SK-N-SH (cell line): ENCODE results near the gene USB1. TPM values are rescaled to one million over a fixed set of nuclear protein-coding genes. Genes with fewer than 3 reads are reported as not detected.

Source experiments
- CTCF ChIA-PET: fragments of 300-600, 350-600 bp; formaldehyde crosslinking; extraction: SDS; loops from one replicate; lab custom pipeline; 2021; lab: Yijun Ruan, JAX
- POLR2A ChIA-PET: fragments of 350-600 bp; sonication (Branson Sonifier 250); formaldehyde crosslinking; extraction: SDS; loops from one replicate; lab custom pipeline; 2020; ENCODE audit warnings: antibody characterized with exemption, inconsistent platforms; lab: Yijun Ruan, JAX
- DNase-seq: peaks from one replicate; pipeline ENCODE4 v3.0.0; 2012
- H2AFZ ChIP-seq: fragments of 200-600 bp; sonication (generic); 2 replicates; pipeline ENCODE4 v1.8.1; 2016; ENCODE audit warnings: antibody characterized with exemption, mild to moderate bottlenecking, low read depth
- H3F3A ChIP-seq: fragments of 200-600 bp; sonication (generic); replicated peaks from 2 replicates; pipeline ENCODE3; 2016; ENCODE audit warnings: antibody characterized with exemption, mild to moderate bottlenecking; ENCODE audit not compliant: insufficient read depth
- H3K27ac ChIP-seq, 2 experiments: fragments of 200-500 bp in 1 of 2; fragments of 200-600 bp in 1 of 2; sonication (Bioruptor generic) in 1 of 2; sonication (generic), shearing (Covaris generic) in 1 of 2; 2 replicates each; pipeline versions ENCODE4 v1.5.1 to v1.6.1; 2014 to 2016; ENCODE audit warnings: low read depth in 2 of 2, inconsistent platforms in 1 of 2, low read length in 1 of 2, mild to moderate bottlenecking in 1 of 2, mixed read lengths in 1 of 2
- H3K27me3 ChIP-seq: fragments of 200-600 bp; sonication (generic), shearing (Covaris generic); 2 replicates; pipeline ENCODE4 v1.6.1; 2016; ENCODE audit warnings: mixed run types; ENCODE audit not compliant: insufficient read depth
- H3K36me3 ChIP-seq, 2 experiments: fragments of 200-500 bp in 1 of 2; fragments of 200-600 bp in 1 of 2; sonication (Bioruptor generic) in 1 of 2; sonication (generic) in 1 of 2; replicated peaks in 1 of 2; 2 replicates each; pipeline versions ENCODE3 to v1.5.1; 2014 to 2016; ENCODE audit warnings: low read length in 1 of 2, mild to moderate bottlenecking in 1 of 2; ENCODE audit not compliant: insufficient read depth in 2 of 2, control insufficient read depth in 1 of 2
- H3K4me1 ChIP-seq, 2 experiments: fragments of 200-500 bp in 1 of 2; fragments of 200-600 bp in 1 of 2; sonication (Bioruptor generic) in 1 of 2; sonication (generic), shearing (Covaris generic) in 1 of 2; 2 replicates each; pipeline versions ENCODE4 v1.5.1 to v1.6.1; 2014 to 2016; ENCODE audit warnings: low read depth in 1 of 2, low read length in 1 of 2, mixed run types in 1 of 2; ENCODE audit not compliant: insufficient read depth in 2 of 2, control insufficient read depth in 1 of 2
- H3K4me2 ChIP-seq: fragments of 200-600 bp; sonication (generic), shearing (Covaris generic); 2 replicates; pipeline ENCODE4 v1.6.1; 2017; ENCODE audit warnings: mixed run types
- H3K4me3 ChIP-seq, 2 experiments: fragments of 200-500 bp in 1 of 2; fragments of 200-600 bp in 1 of 2; sonication (Bioruptor generic) in 1 of 2; sonication (generic), shearing (Covaris generic) in 1 of 2; 2 replicates each; pipeline versions ENCODE4 v1.5.1 to v1.8.1; 2014 to 2016; ENCODE audit warnings: low read depth in 2 of 2, inconsistent platforms in 1 of 2, low read length in 1 of 2, mild to moderate bottlenecking in 1 of 2, mixed read lengths in 1 of 2, moderate library complexity in 1 of 2
- H3K79me2 ChIP-seq: fragments of 200-600 bp; sonication (generic); 2 replicates; pipeline ENCODE4 v1.8.1; 2017; ENCODE audit warnings: mild to moderate bottlenecking; ENCODE audit not compliant: insufficient read depth
- H3K9ac ChIP-seq: fragments of 200-600 bp; sonication (generic); 2 replicates; pipeline ENCODE4 v1.6.1; 2017; ENCODE audit warnings: mixed run types
- H3K9me2 ChIP-seq: fragments of 200-600 bp; sonication (generic); 2 replicates; pipeline ENCODE4 v1.6.1; 2017; ENCODE audit warnings: mixed run types
- H3K9me3 ChIP-seq: fragments of 200-600 bp; sonication (generic); 2 replicates; pipeline ENCODE4 v1.6.1; 2017; ENCODE audit warnings: mixed run types, mild to moderate bottlenecking, moderate library complexity
- H4K20me1 ChIP-seq: fragments of 200-600 bp; sonication (generic); 2 replicates; pipeline ENCODE4 v1.6.1; 2017; ENCODE audit warnings: mild to moderate bottlenecking, mixed run types; ENCODE audit not compliant: insufficient read depth
- CHD2 ChIP-seq: fragments of 150-350 bp; IDR thresholded peaks from 2 replicates; pipeline ENCODE4 v1.6.1; 2018; ENCODE audit warnings: low read length; ENCODE audit not compliant: partially characterized antibody
- EZH2phosphoT487 ChIP-seq: fragments of 200-600 bp; sonication (generic); IDR thresholded peaks from 2 replicates; pipeline ENCODE4 v1.6.1; 2017; ENCODE audit warnings: low read depth, mixed run types, mild to moderate bottlenecking, antibody characterized with exemption, moderate library complexity, borderline replicate concordance
- FOSL2 ChIP-seq: IDR thresholded peaks from 2 replicates; pipeline ENCODE4 v1.4.0; 2012; ENCODE audit warnings: low read depth, mild to moderate bottlenecking, moderate library complexity, borderline replicate concordance
- FOXM1 ChIP-seq: IDR thresholded peaks from 2 replicates; pipeline ENCODE4 v1.4.0; 2012; ENCODE audit warnings: low read depth, mild to moderate bottlenecking
- MAX ChIP-seq: IDR thresholded peaks from 2 replicates; pipeline ENCODE4 v1.4.0; 2012; ENCODE audit warnings: low read depth
- MEF2A ChIP-seq: IDR thresholded peaks from 2 replicates; pipeline ENCODE4 v1.4.0; 2012; ENCODE audit warnings: low read depth, borderline replicate concordance
- NRF1 ChIP-seq: IDR thresholded peaks from 2 replicates; pipeline ENCODE4 v1.6.1; 2012; ENCODE audit warnings: low read depth, mild to moderate bottlenecking, low read length
- SIN3A ChIP-seq: IDR thresholded peaks from 2 replicates; pipeline ENCODE4 v1.6.1; 2012; ENCODE audit warnings: low read depth, mild to moderate bottlenecking, low read length, moderate library complexity, borderline replicate concordance
- TAF1 ChIP-seq: IDR thresholded peaks from 2 replicates; pipeline ENCODE4 v1.6.1; 2012; ENCODE audit warnings: low read depth, mild to moderate bottlenecking, low read length, moderate library complexity, borderline replicate concordance
- TEAD4 ChIP-seq: IDR thresholded peaks from 2 replicates; pipeline ENCODE4 v1.4.0; 2012; ENCODE audit warnings: mild to moderate bottlenecking, borderline replicate concordance; ENCODE audit not compliant: insufficient read depth
- USF2 ChIP-seq: fragments of 150-350 bp; IDR thresholded peaks from 2 replicates; pipeline ENCODE4 v1.6.1; 2017; ENCODE audit warnings: antibody characterized with exemption, low read length, low read depth, borderline replicate concordance
- YY1 ChIP-seq: IDR thresholded peaks from 2 replicates; pipeline ENCODE4 v1.4.0; 2012; ENCODE audit warnings: low read depth, mild to moderate bottlenecking
- WGBS: methylation state at CpG from one replicate; pipeline ENCODE4 v1.1.6; 2017; ENCODE audit warnings: low lambda C conversion rate; 5-methylcytosine and 5-hydroxymethylcytosine counted together
- polyA plus RNA-seq, 3 experiments: library from polyadenylated mRNA; depleted of rRNA; stranded (reverse); fragments of >200 nt; gene quantifications; 2 replicates each; pipeline ENCODE4 v1.2.3, GENCODE V29; 2012
- TF ChIP-seq, protein P1 (sequence below): fragments of 200-600 bp; sonication (generic); IDR thresholded peaks from 2 replicates; pipeline ENCODE4 v1.6.1; 2017; ENCODE audit warnings: antibody characterized with exemption, mild to moderate bottlenecking, moderate library complexity
- TF ChIP-seq, protein P2 (sequence below): IDR thresholded peaks from 2 replicates; pipeline ENCODE4; 2012

The USB1 gene
- polyA plus RNA-seq, 1 of the 3 experiments (the other 2 are of a cell fraction) = 94.1 TPM

DNA sequence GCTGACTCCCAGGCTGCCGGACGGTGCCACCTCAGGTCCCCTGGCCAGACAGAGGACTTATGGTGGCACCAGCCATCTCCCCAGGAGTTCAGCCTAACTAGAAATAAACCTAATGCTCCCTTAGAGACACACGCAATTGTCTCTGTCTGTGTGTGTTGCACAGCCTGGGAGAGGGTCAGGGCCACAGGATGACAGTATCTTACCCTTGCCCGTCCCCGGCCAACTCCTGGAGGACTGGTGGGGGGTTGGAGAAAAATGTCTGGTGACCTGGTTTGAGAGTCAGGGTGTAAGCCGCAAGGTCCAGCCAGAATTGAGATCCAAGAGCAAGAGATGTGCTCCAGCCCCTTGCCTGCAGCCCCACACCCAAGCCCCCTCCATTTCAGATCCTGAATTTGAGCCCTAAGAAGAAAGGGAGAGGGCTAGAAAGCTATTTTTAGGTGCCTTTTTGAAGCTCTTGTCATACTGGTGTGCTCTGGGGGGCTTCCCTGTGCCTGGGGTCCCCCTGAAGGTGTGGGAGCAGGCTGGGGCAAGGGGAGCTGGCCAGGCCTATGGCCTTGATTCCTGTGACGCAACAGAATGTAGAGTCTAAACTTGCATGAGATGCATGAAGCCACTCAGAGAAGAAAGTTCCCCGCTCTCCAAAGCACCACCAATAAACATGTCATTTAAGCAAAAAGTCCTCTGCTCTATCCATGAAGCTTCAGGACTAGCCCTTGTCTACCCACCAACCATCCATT lies 13.6 kb upstream of the USB1 start (continued):
- TF ChIP-seq, protein P1, sequence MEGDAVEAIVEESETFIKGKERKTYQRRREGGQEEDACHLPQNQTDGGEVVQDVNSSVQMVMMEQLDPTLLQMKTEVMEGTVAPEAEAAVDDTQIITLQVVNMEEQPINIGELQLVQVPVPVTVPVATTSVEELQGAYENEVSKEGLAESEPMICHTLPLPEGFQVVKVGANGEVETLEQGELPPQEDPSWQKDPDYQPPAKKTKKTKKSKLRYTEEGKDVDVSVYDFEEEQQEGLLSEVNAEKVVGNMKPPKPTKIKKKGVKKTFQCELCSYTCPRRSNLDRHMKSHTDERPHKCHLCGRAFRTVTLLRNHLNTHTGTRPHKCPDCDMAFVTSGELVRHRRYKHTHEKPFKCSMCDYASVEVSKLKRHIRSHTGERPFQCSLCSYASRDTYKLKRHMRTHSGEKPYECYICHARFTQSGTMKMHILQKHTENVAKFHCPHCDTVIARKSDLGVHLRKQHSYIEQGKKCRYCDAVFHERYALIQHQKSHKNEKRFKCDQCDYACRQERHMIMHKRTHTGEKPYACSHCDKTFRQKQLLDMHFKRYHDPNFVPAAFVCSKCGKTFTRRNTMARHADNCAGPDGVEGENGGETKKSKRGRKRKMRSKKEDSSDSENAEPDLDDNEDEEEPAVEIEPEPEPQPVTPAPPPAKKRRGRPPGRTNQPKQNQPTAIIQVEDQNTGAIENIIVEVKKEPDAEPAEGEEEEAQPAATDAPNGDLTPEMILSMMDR = no peak
- TF ChIP-seq CHD2 (no peak), TEAD4 (no peak), MAX (no peak), SIN3A (no peak), MEF2A (no peak), YY1 (no peak), EZH2phosphoT487 (no peak)
- TF ChIP-seq, protein P2, sequence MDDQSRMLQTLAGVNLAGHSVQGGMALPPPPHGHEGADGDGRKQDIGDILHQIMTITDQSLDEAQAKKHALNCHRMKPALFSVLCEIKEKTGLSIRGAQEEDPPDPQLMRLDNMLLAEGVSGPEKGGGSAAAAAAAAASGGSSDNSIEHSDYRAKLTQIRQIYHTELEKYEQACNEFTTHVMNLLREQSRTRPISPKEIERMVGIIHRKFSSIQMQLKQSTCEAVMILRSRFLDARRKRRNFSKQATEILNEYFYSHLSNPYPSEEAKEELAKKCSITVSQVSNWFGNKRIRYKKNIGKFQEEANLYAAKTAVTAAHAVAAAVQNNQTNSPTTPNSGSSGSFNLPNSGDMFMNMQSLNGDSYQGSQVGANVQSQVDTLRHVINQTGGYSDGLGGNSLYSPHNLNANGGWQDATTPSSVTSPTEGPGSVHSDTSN = no peak

GRCh38 chr16:57988929-57989328 lies 12.3 kb upstream of the USB1 start:
- no peaks in the 10 kb centered on the region for H3F3A ChIP-seq
- H3K4me1 ChIP-seq = peaks cover 0 to 16% of the 10 kb centered on the region in 2 experiments; a peak in 1 of 4 replicates
- no peak overlapping the region for H3K9ac ChIP-seq
- ChIA-PET CTCF (interaction anchor here (1.2 to 3.3 kb wide), 4 partner anchors 11 to 132 kb away, joined by 4 to 18 read pairs (median 6); partner anchors contain the start of genes USB1 and ZNF319), POLR2A (no interaction called here)
- no peak overlapping the region for H3K4me2 ChIP-seq
- no peaks in the 10 kb centered on the region for H3K79me2 ChIP-seq
- WGBS = no CpG with 5 or more reads among the region's 1 CpG
- H3K36me3 ChIP-seq = no peaks in the 10 kb centered on the region
- no peak overlapping the region for H2AFZ ChIP-seq
- TF ChIP-seq NRF1 = no peak
- no peak for TF ChIP-seq FOXM1
- no peak for TF ChIP-seq FOSL2
- TF ChIP-seq USF2 = no peak
- no peak for TF ChIP-seq TAF1
- no peak overlapping the region; a peak in 1 of 4 replicates for H3K27ac ChIP-seq
- no peaks in the 10 kb centered on the region for H3K9me2 ChIP-seq
- H4K20me1 ChIP-seq = no peaks in the 10 kb centered on the region
- no peak for DNase-seq
- H3K9me3 ChIP-seq = no peaks in the 10 kb centered on the region
- H3K27me3 ChIP-seq = no peaks in the 10 kb centered on the region
- H3K4me3 ChIP-seq = no peak overlapping the region
